ENCODE data around the gene ADAM21. TPM values are rescaled to one million over a fixed set of nuclear protein-coding genes. Genes with fewer than 3 reads are reported as not detected.
A peak's percentile ranks its signal among the peaks of the same experiment; 100 is the strongest.
"Not testable (repeated sequence)": the region's sequence is repeated elsewhere in the genome, so short reads cannot be mapped to it uniquely, and the experiment has no call there.

ADAM21 gene
- total RNA-seq, result 0.08 and 0.34 TPM in 2 replicates

- no peaks in the 10 kb centered on the region for H3K36me3 ChIP-seq (ENCODE audit: control insufficient read depth, insufficient read depth, low read length)
- H3K27me3 ChIP-seq (ENCODE audit: control insufficient read depth, insufficient read depth, low read length), result no peaks in the 10 kb centered on the region
- no peak within 1 kb of the TSS for H3K4me3 ChIP-seq (ENCODE audit: low read depth, low read length)
- DNase-seq (ENCODE audit: low read depth), result no peak
- no peak for TF ChIP-seq CTCF (IDR thresholded peaks at IDR 0.05; ENCODE audit: insufficient read depth, low read length, poor library complexity, severe bottlenecking)
These were observed at the start of gene ADAM21 for GRCh38 chr14:70451874-70452273. Gene ADAM21 (plus strand): TSS chr14:70452174. CDS start chr14:70457500, 5,326 bp downstream.

GRCh38 chr14:70403335-70403734 lies 48.6 kb upstream of the ADAM21 start:
- DNase-seq (ENCODE audit: low read depth), result not testable (repeated sequence)

GRCh38 chr14:70406216-70406615 lies 45.8 kb upstream of the ADAM21 start:
- not testable (repeated sequence) for H3K27me3 ChIP-seq (ENCODE audit: control insufficient read depth, insufficient read depth, low read length); DNase-seq (ENCODE audit: low read depth); H3K36me3 ChIP-seq (ENCODE audit: control insufficient read depth, insufficient read depth, low read length); H3K4me3 ChIP-seq (ENCODE audit: low read depth, low read length)

More at GRCh38 chr14:70403335-70403734, 48.6 kb upstream of the ADAM21 start:
- H3K4me3 ChIP-seq (ENCODE audit: low read depth, low read length); H3K27me3 ChIP-seq (ENCODE audit: control insufficient read depth, insufficient read depth, low read length); H3K36me3 ChIP-seq (ENCODE audit: control insufficient read depth, insufficient read depth, low read length): not testable (repeated sequence)

- H3K27me3 ChIP-seq (ENCODE audit: control insufficient read depth, insufficient read depth, low read length), result no peaks in the 10 kb centered on the region
- no peak for TF ChIP-seq CTCF (IDR thresholded peaks at IDR 0.05; ENCODE audit: insufficient read depth, low read length, poor library complexity, severe bottlenecking)
- DNase-seq (ENCODE audit: low read depth), result no peak
- H3K36me3 ChIP-seq (ENCODE audit: control insufficient read depth, insufficient read depth, low read length), result no peaks in the 10 kb centered on the region
- no peak overlapping the region for H3K4me3 ChIP-seq (ENCODE audit: low read depth, low read length)
These were observed 44.4 kb upstream of the ADAM21 start for GRCh38 chr14:70407621-70408020.

GRCh38 chr14:70415788-70416187 lies 36.2 kb upstream of the ADAM21 start:
- DNase-seq (ENCODE audit: low read depth), result no peak
- no peaks in the 10 kb centered on the region for H3K27me3 ChIP-seq (ENCODE audit: control insufficient read depth, insufficient read depth, low read length)
- no peak for TF ChIP-seq CTCF (IDR thresholded peaks at IDR 0.05; ENCODE audit: insufficient read depth, low read length, poor library complexity, severe bottlenecking)
- no peaks in the 10 kb centered on the region for H3K36me3 ChIP-seq (ENCODE audit: control insufficient read depth, insufficient read depth, low read length)
- peak overlapping the region; percentile 93 for H3K4me3 ChIP-seq (ENCODE audit: low read depth, low read length)

GRCh38 chr14:70416338-70416724 lies 35.6 kb upstream of the ADAM21 start:
- H3K27me3 ChIP-seq (ENCODE audit: control insufficient read depth, insufficient read depth, low read length), result no peaks in the 10 kb centered on the region
- H3K36me3 ChIP-seq (ENCODE audit: control insufficient read depth, insufficient read depth, low read length), result no peaks in the 10 kb centered on the region
- TF ChIP-seq CTCF (IDR thresholded peaks at IDR 0.05; ENCODE audit: insufficient read depth, low read length, poor library complexity, severe bottlenecking), result no peak
- peak overlapping the region; percentile 93 for H3K4me3 ChIP-seq (ENCODE audit: low read depth, low read length)
- DNase-seq (ENCODE audit: low read depth), result no peak

GRCh38 chr14:70416725-70417349 lies 35.1 kb upstream of the ADAM21 start, which contains the start of gene SYNJ2BP:
Gene SYNJ2BP (minus strand): TSS chr14:70417090. CDS start chr14:70416963, 127 bp downstream.
- TF ChIP-seq CTCF (IDR thresholded peaks at IDR 0.05; ENCODE audit: insufficient read depth, low read length, poor library complexity, severe bottlenecking), result no peak
- Histone ChIP-seq H3K36me3 (ENCODE audit: control insufficient read depth, insufficient read depth, low read length) (no peaks in the 10 kb centered on the region), H3K27me3 (ENCODE audit: control insufficient read depth, insufficient read depth, low read length) (no peaks in the 10 kb centered on the region), H3K4me3 (ENCODE audit: low read depth, low read length) (peak within 1 kb of the TSS; percentile 93)
- peak; percentile 43 for DNase-seq (ENCODE audit: low read depth)

GRCh38 chr14:70419270-70419931 lies 32.6 kb upstream of the ADAM21 start:
- not testable (repeated sequence) for H3K4me3 ChIP-seq (ENCODE audit: low read depth, low read length); H3K27me3 ChIP-seq (ENCODE audit: control insufficient read depth, insufficient read depth, low read length); DNase-seq (ENCODE audit: low read depth); H3K36me3 ChIP-seq (ENCODE audit: control insufficient read depth, insufficient read depth, low read length)
